VCaP (cell line): ENCODE results near the gene FAM9C.
"Not testable (repeated sequence)": the region's sequence is repeated elsewhere in the genome, so short reads cannot be mapped to it uniquely, and the experiment has no call there.

Experiments used
- H3K27ac ChIP-seq: fragments of 450-650 bp; 2 replicates; pipeline ENCODE4 v1.5.1; 2017
- CTCF ChIP-seq: fragments of 450-650 bp; conservative IDR thresholded peaks from 2 replicates; pipeline ENCODE4 v1.5.1; 2017; ENCODE audit warnings: mild to moderate bottlenecking, moderate library complexity

FAM9C gene

DNA sequence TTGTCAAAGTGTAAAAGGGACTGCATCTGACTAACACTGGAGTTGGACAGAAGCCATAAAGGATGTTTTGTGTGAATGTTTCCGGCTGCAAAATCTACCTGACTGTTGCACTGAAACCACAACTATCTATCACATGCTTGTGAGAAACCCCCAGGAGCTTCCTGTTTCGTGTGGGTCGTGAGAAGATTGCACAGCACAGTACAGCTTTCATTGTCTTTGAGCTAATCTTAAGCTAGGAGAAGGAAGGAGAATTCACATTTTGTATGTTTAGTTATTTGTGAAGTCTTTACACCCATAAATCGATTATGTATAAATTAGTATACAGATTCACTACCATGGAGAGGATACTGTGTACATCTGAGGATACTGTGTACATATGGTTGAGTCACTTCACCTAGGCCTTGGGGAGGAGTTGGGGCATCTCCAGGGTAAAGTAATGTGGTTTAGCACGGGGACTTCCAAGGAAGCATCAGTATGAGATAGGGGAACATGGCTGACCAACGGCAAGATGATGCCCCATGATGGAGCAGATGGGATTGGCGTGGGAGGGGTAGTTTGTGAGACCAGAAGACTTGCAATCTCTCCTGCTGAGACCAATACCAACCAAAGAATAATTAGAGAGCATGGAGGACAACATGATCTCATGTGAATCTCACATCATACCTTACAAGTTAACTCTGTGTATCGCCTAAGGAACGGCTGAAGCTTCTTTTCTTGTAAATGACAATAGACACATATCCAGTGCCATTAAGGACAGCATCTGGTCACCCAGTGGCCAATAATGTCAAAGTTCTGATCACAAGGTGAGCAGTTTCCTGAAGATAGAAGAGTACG is 43.1 kb upstream of the FAM9C start:
- no peak for TF ChIP-seq CTCF
- H3K27ac ChIP-seq = no peak overlapping the region

- not testable (repeated sequence) for H3K27ac ChIP-seq
Measured at GRCh38 chrX:13086793-13087321, 42.4 kb upstream of the FAM9C start.

GRCh38 chrX:13086076-13086475 is 41.7 kb upstream of the FAM9C start:
- H3K27ac ChIP-seq = no peak overlapping the region
- TF ChIP-seq CTCF = no peak

GRCh38 chrX:13085526-13085925 is 41.1 kb upstream of the FAM9C start:
- H3K27ac ChIP-seq = no peak overlapping the region
- no peak for TF ChIP-seq CTCF

DNA sequence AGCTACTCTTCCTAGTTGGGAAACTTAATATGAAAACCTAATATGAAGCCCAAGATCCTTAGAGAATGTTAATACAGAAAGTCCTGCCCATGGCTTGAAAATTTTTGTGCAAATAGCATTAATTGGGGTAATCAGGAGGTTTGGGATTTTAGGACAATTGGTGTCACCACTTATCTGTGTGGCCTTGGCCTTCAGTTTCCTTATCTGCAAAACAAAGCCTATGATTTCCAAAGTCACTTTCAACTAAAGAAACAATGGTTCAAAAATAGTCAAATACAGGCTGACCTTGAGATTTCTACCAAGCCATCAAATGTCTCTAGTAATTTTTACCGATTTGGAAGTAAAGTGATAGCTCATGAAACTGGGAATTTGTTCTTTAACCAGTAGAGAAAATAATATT is 40.2 kb upstream of the FAM9C start:
- H3K27ac ChIP-seq = no peak overlapping the region
- TF ChIP-seq CTCF = no peak

DNA sequence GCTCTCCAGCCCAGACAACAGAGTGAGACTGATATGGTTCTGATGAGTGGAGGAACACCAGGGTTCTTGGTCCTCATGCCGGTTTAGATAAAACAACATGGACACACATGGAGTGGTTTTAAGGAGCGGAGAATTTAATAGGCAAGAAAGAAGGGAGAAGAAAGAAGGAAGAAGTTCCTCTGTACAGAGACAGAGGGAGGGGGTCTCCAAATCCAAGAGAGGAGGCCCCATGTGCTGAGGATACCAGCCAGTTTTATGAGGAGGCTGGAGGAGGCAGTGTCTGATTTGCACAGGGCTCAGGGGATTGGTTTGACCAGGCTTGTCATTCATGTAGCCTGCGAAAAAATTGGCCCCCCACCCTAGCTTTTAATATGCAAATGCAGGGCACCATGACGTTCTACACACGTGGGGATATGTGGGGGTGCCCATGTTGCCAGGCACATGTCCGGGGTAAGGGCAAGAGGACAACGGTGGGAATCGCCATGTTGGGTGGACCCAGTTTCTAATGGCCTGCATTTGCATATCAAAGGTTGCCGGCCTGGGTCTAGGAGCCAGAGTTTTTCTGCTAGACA is 39.4 kb upstream of the FAM9C start:
- H3K27ac ChIP-seq = not testable (repeated sequence)

DNA sequence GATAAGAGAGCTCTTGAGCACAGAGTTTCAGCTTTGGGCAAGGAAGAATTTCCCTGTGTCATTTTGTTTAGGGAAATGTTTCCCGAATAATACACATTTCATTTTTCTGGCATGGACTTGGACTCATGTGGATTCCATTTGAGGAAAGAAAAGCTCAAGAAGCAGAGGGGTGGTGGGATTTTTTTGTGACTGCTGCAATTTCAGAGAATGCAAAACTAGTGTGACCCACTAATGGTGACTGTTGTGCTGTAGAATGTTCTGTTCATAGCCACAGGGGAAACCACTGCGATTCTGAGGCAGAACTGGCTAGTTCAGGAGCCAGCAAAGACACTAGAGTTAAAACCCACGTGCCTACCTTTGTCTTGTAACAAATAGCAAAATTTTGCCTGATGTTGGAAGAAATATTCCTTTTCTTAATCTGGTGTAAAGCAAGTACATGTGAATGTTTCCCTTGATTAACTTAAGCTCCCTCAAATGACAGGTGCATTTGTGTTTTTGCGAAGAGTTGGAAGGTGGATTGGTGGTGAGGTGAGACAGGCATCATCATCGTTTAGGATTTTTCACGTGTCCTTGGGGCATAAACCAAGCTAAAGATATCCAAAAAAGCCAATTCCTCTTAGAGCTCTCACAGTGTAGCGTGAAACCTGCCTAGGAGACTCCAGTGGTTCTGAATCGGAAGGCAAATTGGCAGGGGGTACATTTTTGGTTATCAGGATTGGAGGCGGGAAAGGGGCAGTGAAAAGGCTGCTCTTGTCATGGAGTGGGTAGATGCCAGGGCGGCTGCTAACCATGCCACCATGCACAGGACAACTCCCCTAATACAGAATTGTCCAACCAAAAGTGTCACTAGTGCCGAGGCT is 38.0 kb upstream of the FAM9C start:
- H3K27ac ChIP-seq = no peak overlapping the region

More for the DNA sequence above, 38.0 kb upstream of the FAM9C start:
- TF ChIP-seq CTCF = no peak
